GM18498 (cell line): ENCODE measurements around the gene CLDN12.
"Not testable (repeated sequence)": the region's sequence is repeated elsewhere in the genome, so short reads cannot be mapped to it uniquely, and the experiment has no call there.

Experiments
- ATAC-seq: cut with Tn5 transposase; IDR thresholded peaks from one replicate; pipeline ENCODE4 v1.9.1; 2021; ENCODE audit warnings: mild to moderate bottlenecking, moderate library complexity; ENCODE audit not compliant: unreplicated experiment

Gene CLDN12

GRCh38 chr7:90432752-90433151, 29.5 kb downstream of the CLDN12 start:
- ATAC-seq: no peak

- no peak for ATAC-seq
Measured at GRCh38 chr7:90433221-90433620, 30.0 kb downstream of the CLDN12 start.

- ATAC-seq: no peak
Measured at GRCh38 chr7:90445633-90446032, 42.4 kb downstream of the CLDN12 start.

- no peak for ATAC-seq
Measured at GRCh38 chr7:90446137-90446899, 43.1 kb downstream of the CLDN12 start.

- ATAC-seq: no peak
Measured at GRCh38 chr7:90453259-90453891, 50.1 kb downstream of the CLDN12 start.

GRCh38 chr7:90453931-90454330, 50.7 kb downstream of the CLDN12 start:
- no peak for ATAC-seq

GRCh38 chr7:90455163-90456030, 52.1 kb downstream of the CLDN12 start:
- ATAC-seq: peak; percentile 90

GRCh38 chr7:90458104-90458503, 54.8 kb downstream of the CLDN12 start:
- ATAC-seq: no peak

GRCh38 chr7:90459888-90460287, 56.6 kb downstream of the CLDN12 start:
- ATAC-seq: no peak

GRCh38 chr7:90461219-90461618, 58.0 kb downstream of the CLDN12 start:
- ATAC-seq: no peak

GRCh38 chr7:90463151-90463628, 59.9 kb downstream of the CLDN12 start:
- ATAC-seq: not testable (repeated sequence)
